GM18520 (cell line): Measurements from ENCODE around the gene AP5Z1.

ENCODE experiments used
- ATAC-seq: cut with Tn5 transposase; IDR thresholded peaks from one replicate; pipeline ENCODE4 v1.9.1; 2021; ENCODE audit not compliant: unreplicated experiment

Gene AP5Z1

DNA sequence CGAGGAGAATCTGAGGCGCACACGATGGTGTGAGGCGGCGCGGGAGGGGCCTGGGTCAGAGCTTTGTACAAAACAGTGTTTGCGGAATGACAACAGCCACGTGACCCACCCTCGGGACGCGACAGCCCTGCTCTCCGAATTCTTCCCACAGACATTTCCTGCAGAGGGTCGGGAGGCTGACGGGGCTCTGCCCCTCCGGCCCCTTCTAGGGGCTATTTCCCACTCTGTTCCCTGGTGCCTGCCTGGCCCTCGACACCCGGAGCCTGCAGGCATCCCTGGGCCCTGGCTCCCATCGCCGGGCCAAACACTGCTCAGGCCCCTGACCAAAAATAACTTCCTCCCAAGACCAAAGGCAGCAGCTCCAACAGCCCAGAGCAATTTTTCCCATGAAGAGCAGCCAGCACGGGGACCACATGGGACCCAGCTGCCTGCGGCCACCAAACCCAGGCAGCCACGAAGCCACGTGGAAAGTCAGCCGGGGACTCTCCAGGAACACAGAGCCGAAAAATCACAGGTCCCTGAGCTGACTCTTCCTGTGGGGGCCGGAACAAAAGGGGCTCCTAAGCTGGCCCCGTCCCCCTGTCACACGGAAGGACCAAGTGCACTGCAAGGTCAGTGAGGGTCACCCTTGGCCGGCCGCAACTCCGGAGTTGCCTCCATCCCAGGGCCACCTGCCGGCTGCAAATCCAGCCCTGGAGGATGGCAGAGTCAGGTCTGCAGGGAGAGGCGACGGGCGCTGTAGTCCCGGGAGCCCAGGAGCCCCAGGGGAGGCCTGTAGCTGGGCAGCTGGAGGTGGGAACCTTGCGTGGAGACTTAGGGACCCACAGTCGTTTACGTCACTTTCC lies 44.4 kb downstream of the AP5Z1 start:
- ATAC-seq: no peak

DNA sequence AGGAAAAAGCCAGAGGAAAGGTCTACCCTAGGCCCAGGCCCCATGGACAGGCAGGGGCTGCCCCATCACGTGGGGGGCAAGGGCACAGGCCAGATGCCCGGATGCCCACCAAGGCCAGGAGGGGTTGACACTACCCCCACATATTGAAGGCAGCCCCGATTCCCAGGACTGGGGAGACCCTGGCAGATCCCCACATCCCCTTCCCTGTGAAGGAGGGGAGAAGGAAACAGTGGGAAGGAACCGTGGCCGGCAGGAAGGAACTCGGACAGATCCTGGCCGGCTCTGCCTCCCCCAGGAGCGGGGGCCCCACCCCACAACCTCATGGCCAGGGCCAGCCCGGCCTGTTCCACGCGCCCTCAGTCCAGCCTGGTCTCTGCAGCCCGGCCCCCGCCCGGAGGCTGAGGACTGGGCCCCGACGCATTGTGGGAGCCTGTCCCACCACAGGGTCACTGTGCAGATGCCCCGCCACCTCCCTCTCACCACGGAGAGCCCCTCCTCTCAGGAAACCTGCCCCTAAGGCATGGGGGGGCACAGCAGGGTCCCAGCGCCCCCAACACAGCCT lies 45.1 kb downstream of the AP5Z1 start:
- ATAC-seq: no peak

DNA sequence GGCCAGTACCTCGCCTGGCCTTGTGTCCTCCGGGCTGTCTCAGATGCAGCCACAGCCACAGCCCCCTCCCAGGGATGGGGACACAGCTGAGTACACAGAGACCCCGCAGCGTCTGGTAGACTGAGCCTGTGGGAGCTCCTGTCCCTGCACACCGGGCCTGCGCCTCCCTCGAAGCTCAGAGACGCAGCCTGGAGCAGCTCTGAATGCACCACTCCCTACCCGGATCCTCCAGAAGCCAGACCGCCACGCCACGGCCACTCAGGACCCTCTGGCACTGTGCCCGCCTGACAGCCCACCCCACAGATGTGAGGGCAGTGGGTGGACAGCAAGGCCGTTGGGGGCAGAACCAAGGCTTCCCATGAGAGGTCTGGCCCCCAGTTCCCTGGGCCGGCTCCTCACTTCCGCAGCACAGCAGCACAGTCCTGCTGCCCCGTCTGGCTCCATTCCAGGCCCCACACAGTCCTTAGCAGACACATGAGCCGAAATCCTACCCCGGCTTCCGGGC lies 45.6 kb downstream of the AP5Z1 start:
- ATAC-seq: no peak

DNA sequence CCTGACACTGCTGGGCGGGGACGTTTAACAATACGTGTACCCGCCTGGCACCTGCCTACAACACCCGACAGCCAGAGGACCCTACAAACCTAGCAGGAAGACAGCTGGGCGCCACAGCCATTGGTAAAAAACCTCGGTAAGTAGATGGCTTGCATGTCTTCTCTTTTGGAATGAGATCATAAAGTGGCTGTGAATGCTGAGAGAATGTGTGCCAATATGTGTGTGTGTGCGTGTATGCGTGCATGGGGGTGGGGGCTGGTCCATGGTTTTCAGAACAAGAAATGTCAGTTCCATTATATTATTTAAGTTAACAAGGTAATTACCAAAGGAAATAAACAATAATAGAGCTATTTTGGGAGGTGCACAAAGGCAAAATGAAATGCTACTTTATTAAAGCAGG lies 47.3 kb downstream of the AP5Z1 start:
- ATAC-seq: no peak

GRCh38 chr7:4823441-4824119 lies 48.2 kb downstream of the AP5Z1 start:
- no peak for ATAC-seq

- ATAC-seq: no peak
Measured at GRCh38 chr7:4824120-4824775, 48.8 kb downstream of the AP5Z1 start.

DNA sequence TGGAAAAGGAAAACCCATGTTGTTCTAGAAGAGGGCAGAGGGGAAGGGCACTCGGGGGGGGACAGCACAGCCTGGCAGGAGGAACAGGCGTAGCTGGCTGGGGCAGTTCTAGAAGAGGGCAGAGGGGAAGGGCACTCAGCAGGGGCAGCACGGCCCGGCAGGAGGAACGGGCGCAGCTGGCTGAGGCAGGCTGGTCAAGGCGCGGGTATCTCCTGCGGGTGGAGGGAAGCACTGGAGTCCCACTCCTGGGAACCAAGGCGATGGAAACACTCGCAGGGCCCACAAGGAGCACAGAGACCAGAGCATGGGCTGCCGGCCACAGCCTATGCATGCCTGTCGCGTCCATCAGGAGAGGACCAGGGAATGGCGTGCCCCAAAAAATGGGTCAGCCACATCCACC lies 49.7 kb downstream of the AP5Z1 start:
- ATAC-seq: no peak

DNA sequence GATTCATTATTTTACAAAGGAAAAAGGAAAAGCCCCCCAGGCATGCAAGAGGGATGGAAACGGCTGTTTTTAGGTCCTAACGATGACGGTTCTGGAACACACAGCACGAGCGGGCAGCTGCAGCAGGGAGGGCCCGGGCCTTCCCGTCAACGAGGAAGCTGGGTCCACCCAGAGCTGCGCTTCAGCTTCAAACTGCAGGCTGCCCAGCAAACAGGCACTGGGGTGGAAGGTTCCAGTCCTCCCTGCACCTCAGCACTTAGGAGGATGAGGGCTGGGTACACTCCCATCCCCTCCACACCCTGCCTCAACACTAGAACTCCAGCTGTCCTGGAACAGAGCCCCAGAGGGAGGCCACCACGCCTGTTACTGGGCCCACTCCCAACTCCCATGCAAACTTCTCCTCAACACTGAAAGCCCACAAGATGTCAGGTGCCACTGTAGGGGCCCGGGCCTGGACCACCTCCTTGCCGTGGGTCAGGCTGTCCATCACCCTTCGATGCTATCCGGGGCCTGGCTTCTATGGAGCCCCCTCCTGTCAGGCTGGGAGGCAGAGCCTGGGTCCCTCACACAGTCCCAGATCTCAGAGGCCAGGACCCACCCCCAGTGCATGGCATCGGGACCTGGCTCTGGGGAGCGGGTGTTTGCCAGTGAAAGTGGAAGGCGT lies 53.4 kb downstream of the AP5Z1 start:
- ATAC-seq: no peak

- ATAC-seq: no peak
Measured at GRCh38 chr7:4830176-4830575, 54.8 kb downstream of the AP5Z1 start.

- ATAC-seq: no peak
Measured at GRCh38 chr7:4831723-4832495, 56.5 kb downstream of the AP5Z1 start.

DNA sequence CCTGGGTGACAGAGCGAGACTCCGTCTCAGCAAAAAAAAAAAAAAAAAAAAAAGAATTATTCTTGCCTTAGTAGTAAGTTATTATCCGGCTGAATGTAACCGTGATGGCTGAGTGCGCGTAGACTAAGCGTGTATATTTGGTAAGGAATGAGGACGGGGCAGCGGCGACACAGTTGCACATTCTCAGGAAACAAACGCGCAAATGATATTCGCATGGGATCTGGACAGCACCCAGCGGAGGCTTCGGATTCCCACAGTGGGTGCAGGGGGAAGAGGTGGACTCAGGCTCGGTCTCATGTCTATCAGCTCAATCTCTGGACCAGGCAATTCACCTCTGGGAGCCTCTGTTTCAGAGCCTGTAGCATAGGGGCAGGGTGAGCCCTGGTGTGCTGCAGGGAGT lies 57.3 kb downstream of the AP5Z1 start:
- no peak for ATAC-seq

- no peak for ATAC-seq
Measured at GRCh38 chr7:4833176-4833575, 57.8 kb downstream of the AP5Z1 start.

- no peak for ATAC-seq
Measured at GRCh38 chr7:4833691-4834600, 58.5 kb downstream of the AP5Z1 start.

DNA sequence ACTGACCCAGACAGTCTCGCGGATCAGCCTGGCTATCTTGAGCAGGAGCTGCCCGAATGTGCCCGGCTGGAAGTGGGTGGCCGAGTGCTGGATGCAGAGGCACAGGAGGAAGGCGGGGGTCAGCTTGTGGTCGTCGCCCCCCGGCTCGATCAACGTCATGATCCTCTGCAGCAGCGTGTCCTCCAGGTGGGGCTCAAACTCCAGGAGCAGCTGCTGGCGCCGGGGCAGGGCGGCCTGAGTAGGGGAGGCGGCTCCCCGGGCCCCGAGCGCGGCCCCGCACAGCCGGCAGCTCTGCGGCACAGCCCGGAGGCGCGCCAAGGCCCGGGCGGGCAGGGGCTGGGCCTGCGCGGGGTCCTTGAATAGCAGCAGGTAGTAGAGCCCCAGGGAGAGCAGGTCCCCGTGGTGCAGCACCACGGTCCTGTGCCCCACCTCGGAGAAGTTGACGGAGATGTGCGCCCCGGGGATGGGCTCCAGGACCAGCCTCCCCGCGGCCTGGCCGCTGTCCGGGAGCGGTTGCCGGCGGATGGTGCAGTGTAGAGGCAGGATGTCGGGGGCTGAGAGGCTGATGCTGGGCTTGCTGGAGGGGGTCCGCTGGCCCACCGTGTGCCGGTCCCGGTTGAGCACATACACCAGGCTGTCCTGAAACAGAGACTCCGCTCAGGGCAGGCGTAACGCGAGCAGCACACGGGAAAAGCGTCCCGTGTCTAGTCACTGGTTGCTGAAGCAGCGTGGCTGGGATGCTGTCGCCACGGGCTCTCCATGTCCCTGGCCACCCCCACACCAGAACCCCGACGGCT lies 59.4 kb downstream of the AP5Z1 start:
- ATAC-seq: no peak

- no peak for ATAC-seq
Measured at GRCh38 chr7:4835398-4836205, 60.2 kb downstream of the AP5Z1 start.

- no peak for ATAC-seq
Measured at GRCh38 chr7:4836206-4836661, 60.8 kb downstream of the AP5Z1 start.

- ATAC-seq: no peak
Measured at GRCh38 chr7:4837041-4837802, 61.8 kb downstream of the AP5Z1 start.
